ENCODE data around the gene PLEKHG4.

PLEKHG4 gene

DNA sequence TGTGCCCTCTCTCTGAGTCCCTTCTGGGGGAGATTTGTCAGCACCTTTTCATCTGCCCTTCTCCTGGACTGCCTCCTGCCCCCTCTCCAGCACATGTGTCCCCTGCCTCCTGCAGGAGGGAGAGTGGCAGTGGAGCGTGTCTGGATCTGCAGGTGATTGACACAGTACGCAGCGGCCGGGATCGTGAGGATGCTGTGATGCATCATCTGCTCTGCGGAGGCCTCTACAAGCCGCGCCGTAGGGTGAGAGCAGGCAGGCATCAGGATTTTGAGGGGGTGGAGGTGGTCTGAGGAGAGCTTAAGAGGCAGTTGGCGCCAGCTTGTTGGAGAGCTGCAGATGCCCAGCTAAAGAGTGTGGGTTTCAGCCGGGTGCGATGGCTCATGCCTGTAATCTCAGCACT, 19.6 kb upstream of the PLEKHG4 start:
- in situ Hi-C loops (cut with MboI; ENCODE audit: low sequenced_read_pairs), result no loop called here

DNA sequence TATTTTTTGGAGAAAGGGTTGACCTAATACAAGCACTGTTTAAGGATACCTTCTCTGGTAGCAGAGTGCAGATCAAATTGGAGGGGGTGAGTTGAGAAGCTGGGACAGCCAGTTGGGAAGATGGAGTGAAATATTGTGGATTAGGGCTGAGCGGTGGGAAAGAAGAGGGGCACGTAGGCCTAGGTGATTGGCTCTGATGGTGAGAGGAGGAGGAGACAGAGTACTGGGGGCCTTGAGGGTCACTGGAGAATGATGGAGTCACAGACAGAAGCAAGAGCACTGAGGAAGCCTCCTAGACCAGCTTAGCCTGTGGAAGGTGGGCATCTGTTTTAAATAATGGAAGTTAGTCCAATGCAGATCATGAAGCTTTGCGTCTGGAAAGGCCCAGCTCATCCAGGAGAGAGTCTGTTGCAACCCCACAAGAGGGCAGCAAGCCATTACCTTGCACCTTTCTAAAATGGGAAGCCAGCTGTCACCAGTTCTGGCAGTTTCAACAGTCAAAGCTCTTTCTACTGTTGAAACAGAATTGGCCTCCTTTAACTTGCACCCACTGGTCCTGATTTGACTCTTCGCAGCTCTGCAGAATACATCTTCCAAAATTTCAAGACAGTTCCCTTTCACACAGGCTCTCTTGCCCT, 18.8 kb upstream of the PLEKHG4 start:
- in situ Hi-C loops (cut with MboI; ENCODE audit: low sequenced_read_pairs), result no loop called here

DNA sequence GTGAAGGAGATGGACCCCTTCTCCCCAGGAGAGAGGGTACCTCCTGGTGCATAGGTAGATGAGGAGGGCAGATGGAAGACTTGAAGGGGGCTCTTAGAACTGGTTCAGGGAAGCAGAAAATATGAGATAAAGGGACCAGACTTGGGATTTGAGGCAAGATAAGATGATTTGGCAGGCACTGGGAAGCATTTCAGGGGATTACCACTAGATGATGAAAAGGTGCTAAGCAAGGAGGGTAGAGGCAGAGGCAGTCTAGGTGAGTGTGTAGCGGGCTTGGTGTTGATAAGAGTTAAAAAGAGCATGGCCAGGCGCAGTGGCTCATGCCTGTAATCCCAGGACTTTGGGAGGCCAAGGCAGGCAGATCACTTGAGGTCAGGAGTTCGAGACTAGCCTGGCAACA, 16.1 kb upstream of the PLEKHG4 start:
- in situ Hi-C loops (cut with MboI; ENCODE audit: low sequenced_read_pairs), result no loop called here

DNA sequence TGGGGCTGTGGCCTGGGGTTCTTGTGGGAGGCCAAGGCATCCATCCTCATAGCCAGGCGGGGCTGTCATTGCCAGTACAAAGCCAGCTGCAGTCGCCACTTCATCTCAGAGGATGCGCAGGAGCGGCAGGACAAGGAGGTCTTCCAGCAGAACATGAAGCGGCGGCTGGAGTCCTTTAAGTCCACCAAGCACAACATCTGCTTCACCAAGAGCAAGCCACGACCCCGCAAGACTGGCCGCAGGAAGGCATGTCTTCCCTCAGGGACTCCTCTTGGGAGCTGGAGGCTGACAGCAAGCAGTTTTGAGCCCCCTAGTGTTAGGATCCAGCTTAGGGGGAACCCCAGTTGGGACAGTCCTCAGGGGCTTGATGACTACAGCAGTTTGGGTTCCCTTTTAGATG, 15.1 kb upstream of the PLEKHG4 start:
- in situ Hi-C loops (cut with MboI; ENCODE audit: low sequenced_read_pairs), result no loop called here

DNA sequence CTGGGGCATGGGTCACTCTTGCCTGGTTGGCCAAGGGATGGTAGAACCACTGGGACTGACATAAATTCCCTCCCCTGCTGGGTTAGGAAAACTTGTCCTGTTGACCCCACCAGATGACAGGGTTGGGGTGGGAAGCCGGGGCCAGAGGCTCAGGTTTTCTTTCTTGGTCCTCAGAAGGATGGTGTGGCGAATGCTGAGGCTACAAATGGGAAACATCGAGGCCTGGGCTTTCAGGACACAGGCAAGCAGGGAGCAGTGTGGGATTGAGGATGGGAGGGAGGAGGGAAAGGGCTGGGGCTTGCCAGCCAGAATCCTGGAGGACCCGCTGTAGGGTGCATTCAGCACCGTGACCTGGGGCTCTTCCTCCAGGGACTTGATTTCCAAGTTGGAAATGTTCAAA, 14.5 kb upstream of the PLEKHG4 start:
- in situ Hi-C loops (cut with MboI; ENCODE audit: low sequenced_read_pairs), result no loop called here

DNA sequence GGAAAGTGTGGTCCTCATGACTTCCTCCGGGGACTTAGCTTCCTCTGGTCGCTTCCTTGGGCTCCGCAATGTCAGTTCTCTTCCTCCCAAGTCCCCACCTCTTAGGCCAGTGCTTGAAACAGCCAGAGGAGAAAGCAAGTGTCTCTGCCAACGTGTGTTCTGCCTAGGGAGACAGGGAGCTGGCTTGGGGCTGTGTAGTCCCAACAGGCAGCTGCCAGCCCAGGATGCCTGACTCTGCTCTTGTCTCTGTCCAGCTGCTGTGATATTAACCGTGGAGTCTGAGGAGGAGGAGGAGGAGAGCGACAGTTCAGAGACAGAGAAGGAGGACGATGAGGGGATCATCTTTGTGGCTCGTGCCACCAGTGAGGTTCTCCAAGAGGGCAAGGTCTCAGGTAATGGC, 13.5 kb upstream of the PLEKHG4 start:
- in situ Hi-C loops (cut with MboI; ENCODE audit: low sequenced_read_pairs), result no loop called here

DNA sequence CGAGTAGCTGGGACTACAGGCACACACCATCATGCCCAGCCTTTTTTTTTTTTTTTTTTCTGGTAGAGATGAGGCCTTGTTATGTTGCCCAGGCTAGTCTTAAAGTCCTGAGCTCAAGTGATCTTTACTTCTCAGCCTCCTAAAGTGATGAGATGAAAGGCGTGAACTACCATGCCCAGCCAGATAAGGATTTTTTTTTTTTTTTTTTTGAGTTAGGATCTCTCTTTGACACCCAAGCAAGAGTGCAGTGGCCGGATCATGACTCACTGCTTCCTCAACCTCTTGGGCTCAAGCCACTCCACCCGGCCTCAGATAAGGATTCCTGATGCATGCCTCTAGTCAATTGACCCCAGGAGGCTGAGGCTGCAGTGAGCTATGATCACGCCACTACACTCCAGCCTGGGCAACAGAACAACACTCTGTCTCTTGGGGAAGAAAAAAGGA, 11.2 kb upstream of the PLEKHG4 start:
- in situ Hi-C loops (cut with MboI; ENCODE audit: low sequenced_read_pairs), result no loop called here

DNA sequence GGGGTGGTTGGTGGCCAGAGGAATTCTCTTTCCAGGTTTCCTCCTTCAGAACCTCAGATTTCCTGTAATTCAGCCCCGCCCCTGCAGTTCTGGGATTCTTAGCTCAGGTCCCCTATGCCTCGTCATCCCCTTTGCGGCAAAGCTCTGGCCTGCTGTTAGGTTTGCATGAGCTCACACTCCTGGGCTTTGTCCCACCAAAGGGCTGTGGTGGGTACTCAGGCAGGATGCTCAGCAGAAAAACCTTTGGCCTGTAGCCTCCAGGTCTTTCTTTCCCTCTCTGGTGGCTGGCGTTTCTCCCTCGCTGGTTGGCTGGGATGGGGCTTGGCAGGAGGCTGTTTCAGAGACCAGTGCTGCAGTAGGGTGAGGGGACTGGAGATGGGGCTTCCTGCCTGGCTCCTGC, 9.6 kb upstream of the PLEKHG4 start:
- in situ Hi-C loops (cut with MboI; ENCODE audit: low sequenced_read_pairs), result no loop called here

DNA sequence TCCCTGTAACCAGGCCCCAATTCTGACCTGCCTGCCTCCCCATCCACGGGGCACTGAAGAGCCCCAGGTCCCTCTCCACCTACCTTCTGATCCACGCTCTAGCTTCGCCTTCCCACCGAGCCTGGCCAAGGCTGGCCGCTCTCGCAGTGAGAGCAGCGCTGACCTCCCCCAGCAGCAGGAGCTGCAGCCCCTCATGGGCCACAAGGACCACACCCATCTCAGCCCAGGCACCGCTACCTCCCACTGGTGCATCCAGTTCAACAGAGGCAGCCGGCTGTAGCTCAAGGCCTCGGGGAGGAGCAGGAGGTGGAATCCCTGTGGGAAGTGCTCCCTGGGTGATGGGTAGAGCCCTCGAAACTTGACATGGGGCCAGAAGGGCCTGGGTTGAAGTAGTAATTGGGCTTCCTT, 8.4 kb upstream of the PLEKHG4 start:
- in situ Hi-C loops (cut with MboI; ENCODE audit: low sequenced_read_pairs), result no loop called here

DNA sequence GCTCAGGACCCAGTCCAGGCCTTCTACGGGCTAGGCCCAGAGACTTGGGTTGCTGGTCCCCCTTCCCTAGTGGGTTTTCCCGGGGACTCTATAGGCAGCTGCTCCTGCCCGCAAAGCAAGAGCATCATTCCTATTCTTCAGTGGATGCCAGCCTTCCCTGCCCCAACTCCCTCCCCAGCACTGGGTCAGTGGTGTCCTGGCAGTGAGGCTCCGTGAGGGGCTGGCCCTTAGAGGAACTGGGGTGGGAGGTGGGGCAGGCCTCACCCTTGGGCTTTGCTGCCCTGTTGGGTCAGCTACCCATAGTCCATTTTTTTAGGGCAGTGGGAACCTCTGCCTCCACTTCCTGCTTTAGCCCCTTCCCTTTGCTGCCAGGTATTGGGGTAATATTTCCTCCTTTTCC, 7.9 kb upstream of the PLEKHG4 start:
- in situ Hi-C loops (cut with MboI; ENCODE audit: low sequenced_read_pairs), result no loop called here

DNA sequence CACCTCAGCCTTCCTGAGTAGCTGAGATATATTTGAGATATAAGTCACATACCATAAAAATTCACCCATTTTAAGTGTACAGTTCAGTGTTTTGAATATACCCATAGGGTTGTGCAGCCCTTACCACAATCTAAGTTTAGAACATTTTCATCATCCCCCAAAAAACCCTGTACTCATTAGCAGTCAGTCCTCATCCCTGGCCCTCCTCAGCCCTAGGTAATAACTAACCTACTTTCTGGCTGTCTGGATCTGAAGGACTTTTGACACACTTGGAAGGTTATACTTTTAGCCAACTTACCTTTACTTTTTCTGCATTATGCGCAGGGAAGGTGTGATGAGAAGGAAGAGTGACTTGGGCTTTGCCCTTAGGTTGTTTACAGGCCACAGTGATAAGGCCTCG, 4.0 kb upstream of the PLEKHG4 start:
- in situ Hi-C loops (cut with MboI; ENCODE audit: low sequenced_read_pairs), result no loop called here

DNA sequence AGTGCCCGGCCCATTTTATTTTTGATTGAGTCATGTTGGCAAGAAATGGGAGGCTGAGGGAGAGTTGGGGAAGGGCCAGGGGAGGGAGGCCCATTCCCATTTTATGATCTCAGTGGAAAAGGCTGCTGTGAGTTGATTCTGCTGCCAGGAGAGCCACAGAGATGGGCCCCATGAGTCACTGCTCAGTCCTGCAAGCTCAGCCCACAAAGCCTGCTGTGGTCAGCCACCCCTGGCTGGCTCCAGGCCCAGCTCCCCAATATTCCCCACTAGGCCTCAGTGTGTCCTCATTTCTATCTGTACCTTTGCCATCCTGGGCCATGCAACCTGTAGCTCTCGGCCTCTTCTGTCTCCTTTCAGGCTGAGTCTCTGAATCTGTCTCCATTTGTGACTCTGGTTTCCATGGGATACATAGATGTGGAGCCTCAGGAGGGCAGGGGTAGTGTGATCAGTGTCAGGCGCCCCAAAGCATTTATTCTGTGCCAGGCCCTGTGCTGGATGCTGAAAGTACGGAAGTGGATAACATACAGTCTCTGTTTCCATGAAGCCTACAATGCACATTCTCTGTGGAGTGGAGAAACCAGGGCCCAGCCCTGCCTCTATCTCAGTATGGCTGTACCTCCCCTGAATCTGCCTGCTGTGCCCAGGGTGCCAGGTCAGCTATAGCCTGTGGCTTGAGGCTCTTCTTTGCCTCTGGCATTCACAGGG, 1.9 kb upstream of the PLEKHG4 start:
- in situ Hi-C loops (cut with MboI; ENCODE audit: low sequenced_read_pairs), result no loop called here

DNA sequence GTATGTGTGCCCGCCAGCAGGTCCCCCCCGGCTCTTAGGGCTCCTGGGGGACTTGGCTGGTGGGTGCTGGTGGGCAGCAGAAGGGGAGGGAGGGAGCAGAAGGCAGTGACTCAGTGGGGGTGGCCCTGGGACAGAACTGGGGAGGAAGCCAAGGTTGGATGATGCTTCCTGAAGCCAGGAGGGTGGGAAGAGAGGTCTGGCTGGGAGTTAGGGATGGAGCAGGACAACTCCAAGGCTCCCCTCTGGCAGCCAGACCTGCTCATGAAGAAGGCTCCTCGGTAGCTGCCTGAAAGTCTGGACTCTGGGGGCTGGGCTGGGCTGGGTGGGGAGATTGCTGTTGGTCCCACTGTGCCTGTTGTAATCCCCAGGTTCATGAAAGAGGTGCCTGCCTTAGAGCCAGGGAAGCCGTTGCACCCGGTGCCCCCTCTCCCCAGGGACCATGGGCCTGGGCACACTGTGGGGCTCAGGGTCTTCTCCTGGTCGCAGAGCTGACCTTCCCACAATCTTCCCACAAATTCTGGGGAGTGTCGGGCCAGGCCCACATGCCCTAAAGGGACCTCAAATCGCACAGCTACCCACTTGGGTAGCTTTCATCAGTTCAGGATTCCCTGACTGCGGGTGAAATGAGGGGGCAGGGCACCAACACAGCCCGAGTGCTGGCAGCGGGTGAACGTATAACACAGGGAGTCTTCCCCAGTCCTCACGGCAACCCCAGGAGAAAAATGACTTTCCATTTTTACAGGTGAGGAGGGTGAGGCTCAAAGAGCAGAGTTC, 1.1 kb upstream of the PLEKHG4 start:
- in situ Hi-C loops (cut with MboI; ENCODE audit: low sequenced_read_pairs), result no loop called here

DNA sequence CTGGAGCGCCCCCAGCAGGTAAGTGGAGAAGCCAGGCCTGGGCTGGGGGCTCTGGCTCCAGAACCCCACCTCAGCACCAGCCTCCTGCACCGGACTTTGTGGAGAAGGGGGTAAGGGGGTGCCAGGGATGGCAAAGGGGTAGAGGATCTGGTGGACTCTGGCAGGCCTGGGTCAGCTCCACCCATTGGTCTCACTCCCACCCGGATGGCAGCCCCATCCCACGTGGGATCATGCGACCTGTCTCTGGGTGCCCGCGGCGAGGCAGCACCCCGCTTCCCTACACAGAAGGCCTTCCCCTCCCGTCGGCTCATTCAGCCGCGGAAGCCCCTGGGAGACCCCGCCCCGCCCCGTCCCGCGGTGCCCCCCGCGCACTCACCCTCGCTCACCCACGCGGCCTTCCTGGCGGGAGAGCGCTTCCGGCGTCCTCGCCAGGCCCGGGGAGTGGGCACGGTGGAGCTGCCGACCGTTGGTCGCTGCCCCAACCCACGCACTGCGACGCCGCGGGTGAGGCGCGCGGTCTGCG, 498 bp upstream of the PLEKHG4 start:
- in situ Hi-C loops (cut with MboI; ENCODE audit: low sequenced_read_pairs), result no loop called here

DNA sequence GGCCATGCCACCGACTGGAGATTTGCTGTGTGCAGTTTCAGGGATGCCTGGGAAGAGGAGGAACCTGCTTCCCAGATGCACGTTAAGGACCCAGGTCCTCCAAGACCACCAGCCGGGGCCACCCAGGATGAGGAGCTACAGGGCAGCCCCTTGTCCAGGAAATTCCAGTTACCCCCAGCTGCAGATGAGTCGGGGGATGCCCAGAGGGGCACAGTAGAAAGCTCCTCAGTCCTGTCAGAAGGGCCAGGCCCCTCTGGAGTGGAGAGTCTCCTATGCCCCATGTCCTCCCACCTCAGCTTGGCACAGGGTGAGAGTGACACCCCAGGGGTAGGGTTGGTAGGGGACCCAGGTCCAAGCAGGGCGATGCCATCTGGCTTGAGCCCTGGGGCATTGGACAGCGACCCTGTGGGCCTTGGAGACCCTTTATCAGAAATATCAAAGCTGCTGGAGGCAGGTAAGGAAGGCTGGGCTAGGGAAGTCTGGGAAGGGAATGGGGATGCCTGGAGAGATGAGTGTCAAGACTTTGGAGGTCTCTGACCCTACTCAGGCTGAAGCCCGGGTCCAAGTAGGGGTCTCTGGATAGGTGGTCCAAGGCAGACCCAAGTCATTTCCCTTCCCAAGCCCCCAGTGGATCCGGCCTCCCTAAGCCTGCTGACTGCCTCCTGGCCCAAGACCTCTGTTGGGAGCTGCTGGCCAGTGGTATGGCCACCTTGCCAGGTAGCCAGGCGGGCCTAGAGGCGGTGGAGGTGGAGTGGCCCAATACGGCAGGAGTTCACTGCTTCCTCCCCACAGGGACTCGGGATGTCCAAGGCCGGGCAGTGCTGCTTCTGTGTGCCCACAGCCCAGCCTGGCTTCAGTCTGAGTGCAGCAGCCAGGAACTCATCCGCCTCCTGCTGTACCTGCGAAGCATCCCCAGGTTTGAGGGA, 1.0 kb downstream of the PLEKHG4 start:
- in situ Hi-C loops (cut with MboI; ENCODE audit: low sequenced_read_pairs), result no loop called here

DNA sequence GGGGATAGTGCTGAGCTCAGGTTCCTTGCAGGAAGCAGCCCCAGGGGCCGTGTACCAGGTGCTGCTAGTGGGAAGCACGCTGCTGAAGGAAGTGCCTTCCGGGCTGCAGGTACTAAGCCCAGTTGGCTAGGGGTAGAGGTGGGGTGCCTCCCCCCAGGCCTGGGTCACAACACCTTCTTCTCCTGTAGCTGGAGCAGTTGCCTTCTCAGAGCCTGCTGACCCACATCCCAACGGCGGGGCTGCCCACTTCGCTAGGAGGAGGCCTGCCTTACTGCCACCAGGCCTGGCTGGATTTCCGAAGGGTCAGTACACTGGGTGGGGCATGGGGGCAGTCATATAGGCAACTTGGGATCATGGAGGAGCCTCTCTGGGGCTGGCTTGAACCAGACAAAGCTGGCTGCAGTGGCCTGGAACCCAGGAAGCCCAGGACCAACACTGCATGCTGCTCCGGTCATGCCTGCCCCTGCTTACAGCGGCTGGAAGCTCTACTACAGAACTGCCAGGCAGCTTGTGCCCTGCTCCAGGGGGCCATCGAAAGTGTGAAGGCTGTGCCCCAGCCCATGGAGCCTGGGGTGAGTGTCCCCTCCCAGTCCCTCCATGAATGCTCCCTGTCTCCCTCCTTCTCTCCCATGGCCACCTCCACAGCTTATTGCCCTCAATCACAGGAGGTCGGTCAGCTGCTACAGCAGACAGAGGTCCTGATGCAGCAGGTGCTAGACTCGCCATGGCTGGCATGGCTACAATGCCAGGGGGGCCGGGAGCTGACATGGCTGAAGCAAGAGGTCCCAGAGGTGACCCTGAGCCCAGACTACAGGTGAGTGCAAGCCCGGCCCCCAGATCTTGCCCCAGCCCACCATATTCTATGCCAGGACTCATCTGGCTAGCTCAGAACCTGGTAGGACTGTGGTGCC, 2.5 kb downstream of the PLEKHG4 start:
- in situ Hi-C loops (cut with MboI; ENCODE audit: low sequenced_read_pairs), result no loop called here

DNA sequence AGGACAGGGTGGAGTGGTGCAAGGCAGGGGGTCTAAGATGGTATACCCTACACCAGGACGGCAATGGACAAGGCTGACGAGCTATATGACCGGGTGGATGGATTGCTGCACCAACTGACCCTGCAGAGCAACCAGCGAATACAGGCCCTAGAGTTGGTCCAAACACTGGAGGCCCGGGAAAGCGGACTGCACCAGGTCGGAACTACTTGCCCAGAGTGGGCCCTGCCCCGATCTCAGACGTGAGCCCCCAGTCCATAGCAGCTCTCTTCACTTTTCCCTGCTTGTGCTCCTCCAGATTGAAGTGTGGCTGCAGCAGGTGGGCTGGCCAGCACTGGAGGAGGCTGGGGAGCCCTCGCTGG, 3.1 kb downstream of the PLEKHG4 start:
- in situ Hi-C loops (cut with MboI; ENCODE audit: low sequenced_read_pairs), result no loop called here

DNA sequence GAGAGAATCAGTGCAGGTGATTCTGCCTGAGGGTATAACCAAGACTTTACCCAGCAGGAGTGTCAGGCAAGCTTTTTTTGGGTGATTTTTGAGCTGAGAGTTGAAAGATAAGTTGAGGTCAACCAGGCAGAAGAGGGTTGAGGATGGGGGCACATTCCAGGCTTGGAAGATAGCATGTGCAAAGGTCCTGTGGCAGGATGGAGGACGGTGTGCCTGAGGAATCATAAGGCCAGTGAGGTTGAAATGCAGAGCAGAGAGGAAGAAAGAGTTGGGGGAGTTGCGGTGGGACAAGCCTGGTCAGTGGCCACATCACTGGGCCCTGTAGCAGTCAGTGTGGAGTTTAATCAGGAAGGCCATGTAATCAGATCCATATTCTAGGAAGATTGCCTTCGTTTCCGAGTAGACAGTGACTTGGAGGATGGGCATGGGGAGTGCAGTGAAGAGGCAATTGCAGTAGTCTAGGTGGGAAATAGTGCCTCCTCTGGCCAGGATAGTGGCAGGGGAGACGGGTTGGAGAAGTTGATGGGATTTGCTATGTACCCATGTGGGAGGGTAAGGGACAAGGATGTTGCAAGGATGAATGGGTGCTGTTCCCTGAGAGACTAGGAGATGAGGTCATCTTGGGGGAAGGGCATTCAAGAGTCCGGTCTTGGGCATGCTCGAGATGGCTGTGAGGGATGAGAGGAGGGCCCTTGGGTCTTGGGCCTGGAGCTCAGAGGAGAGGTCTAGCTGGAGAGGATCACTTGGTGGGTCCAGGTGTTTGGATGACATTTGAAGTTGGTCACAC, 3.9 kb downstream of the PLEKHG4 start:
- in situ Hi-C loops (cut with MboI; ENCODE audit: low sequenced_read_pairs), result no loop called here
